NCI-H1930 (cell line): ENCODE data around the gene SDK1.
"Not testable (repeated sequence)": the region's sequence is repeated elsewhere in the genome, so short reads cannot be mapped to it uniquely, and the experiment has no call there.

Experiments
- DNase-seq, 2 experiments: peaks; one replicate each; lab custom pipeline; 2025; lab: John Stamatoyannopoulos, UW

The SDK1 gene

DNA sequence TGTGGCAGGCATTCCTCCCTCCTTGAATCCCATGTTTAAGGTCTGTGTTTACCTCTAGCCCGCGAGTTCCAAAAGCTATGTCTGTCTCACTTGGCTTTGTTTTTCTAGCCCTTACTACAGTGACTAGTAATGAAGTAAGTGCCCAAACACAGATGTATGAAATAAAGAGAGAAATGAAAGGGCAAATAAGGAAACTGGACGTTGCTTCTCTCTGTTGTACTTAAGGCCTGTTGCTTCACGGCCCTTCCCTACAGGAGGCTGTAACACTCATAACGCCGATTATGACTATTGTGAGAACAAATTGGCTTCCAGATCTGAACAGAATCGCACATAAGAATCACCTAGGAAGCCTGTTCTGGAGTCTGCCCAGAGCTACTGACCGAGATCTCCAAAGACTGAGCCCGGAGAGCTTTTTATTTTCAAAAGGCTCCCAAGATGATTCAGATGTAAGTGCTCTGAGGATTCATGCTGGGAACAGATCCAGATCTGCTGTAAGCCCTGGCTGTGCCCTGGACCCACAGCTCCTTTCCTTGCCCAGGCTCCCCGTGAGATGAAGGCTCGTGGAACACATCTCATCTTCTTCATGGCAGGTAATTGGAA lies 432.6 kb downstream of the SDK1 start:
- DNase-seq: no peak

DNA sequence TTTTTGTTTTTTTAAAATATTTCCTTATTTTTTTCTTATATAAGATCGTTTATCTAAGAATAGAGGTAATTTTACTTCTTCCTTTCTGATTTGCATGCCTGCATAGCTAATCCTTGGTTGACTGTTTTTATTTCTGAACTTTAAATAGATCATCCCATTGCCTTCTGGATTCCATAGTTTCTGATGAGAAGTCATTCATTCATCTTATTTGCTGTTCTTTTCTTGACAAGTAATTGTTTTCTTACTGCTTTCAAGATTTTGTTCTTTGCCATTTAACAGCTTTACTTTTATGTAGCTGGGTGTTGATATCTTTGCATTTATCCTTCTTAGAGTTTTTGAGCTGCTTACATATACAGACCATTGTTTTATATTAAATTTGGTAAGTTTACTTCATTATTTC lies 437.9 kb downstream of the SDK1 start:
- no peak for DNase-seq

GRCh38 chr7:3739983-3740382 lies 438.9 kb downstream of the SDK1 start:
- no peak for DNase-seq

DNA sequence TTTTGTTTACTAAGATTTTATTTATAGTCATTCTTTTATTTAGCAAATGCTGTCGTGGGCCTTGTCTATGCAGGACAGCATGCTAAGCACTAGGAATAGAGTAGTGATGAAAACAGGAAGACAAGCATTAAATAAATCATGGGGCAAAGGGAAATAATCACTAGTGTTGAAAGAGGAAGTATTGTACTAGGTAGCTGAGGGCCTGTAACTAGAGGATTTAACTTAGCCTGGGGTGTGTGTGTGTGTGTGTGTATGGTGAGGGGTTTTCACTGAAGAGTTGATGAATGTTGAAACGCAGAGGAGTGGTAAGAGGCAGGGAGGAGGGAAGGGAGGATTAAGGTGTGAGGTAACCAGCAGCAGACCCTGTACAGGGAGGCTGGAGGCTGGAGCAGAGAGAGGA lies 446.4 kb downstream of the SDK1 start:
- no peak for DNase-seq

DNA sequence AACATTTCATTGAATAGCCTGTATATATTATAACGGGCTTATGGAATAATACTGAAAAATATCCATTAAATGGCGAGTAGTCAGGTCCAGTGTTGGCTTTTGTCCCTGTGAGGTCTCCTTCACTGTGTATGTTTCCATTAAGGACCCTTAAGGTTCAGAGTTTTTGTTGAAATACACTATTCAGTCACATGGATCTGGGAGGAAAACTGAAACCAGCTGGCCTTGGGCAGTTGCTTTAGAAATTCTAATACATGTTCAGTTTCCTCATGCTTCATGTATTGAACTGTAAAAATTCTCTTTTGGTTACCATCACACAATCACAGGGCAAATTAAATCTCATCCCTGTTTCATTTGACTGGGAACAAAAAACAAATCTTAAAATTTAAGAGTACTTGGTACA lies 447.3 kb downstream of the SDK1 start:
- DNase-seq: no peak

GRCh38 chr7:3753868-3754267 lies 452.8 kb downstream of the SDK1 start:
- DNase-seq: no peak

GRCh38 chr7:3754493-3755341 lies 453.7 kb downstream of the SDK1 start:
- DNase-seq: no peak

GRCh38 chr7:3755778-3756453 lies 454.9 kb downstream of the SDK1 start:
- DNase-seq: not testable (repeated sequence)

- DNase-seq: no peak
Measured at GRCh38 chr7:3757059-3757458, 456.0 kb downstream of the SDK1 start.

- no peak for DNase-seq
Measured at GRCh38 chr7:3760651-3761050, 459.6 kb downstream of the SDK1 start.

GRCh38 chr7:3762146-3762831 lies 461.2 kb downstream of the SDK1 start:
- no peak for DNase-seq

DNA sequence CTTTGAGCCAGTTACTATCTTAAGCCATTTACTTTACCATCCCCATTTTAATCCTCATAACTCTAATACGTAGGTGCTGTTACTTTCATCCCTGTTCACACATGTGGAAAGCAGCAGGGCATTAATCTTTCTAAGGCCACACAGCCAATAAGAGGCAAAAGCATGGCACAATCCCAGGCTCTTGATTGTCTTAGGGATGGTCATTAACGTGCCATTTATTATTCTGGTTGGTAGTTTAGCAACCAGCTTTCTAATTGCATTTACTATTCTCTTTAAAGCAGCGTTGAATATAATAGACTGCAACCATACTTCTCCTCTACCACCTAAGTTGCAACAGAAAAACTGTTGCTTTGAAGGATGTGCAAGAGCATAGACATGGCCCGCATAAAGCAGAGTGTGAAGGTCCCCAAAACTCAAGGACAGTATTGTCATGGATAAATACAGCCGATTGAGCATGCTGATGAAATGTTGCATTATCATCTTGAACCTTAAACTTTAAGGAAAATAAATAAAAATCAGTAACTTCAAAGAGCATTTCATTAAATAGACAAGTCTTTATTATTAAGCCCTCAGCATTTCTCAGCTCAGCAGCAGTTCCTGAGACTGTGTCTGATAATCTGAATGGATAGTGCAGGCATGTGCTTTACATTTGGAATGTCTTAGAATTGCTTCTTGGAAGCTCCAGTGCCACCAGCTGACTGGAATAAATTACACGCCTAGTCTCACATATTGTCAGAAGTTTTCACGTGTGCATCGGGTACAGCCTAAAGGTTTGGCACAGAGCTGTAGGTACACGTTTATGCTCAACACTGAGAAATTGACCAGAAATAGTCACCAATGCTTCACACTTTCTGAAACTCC lies 467.1 kb downstream of the SDK1 start:
- no peak for DNase-seq

GRCh38 chr7:3771906-3772305 lies 470.9 kb downstream of the SDK1 start:
- no peak for DNase-seq

GRCh38 chr7:3778345-3778744 lies 477.3 kb downstream of the SDK1 start:
- DNase-seq: no peak

- DNase-seq: no peak
Measured at GRCh38 chr7:3780016-3780415, 479.0 kb downstream of the SDK1 start.

- no peak for DNase-seq
Measured at GRCh38 chr7:3780525-3780924, 479.5 kb downstream of the SDK1 start.

- no peak for DNase-seq
Measured at GRCh38 chr7:3781607-3782006, 480.6 kb downstream of the SDK1 start.

DNA sequence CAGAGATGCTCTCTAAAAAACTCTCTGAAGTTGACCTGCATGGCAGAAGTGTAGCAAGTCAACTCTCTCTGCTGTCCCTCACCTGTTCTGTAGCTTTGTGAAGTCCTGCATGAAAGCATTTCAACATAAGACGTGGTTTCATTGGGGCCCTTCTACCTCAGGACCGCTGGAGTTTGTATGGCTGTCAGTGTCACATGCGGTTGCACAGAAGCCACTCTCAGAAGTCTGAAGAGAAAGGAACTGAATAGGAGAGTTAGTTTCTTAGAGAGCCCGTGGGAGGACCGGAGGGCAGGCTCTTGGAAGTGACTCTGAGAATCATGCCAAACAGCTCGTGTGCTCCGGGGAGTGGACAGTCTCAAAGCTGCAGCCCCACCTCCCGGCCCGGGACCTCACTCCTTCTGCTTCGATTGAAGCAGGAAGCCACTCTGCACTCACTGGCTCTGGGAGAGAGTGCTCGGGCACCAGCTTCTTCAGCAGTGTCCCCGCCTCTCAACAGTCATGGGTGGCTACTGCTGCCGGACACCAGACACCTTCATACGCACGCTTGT lies 486.7 kb downstream of the SDK1 start:
- DNase-seq: no peak

- no peak for DNase-seq
Measured at GRCh38 chr7:3790803-3791202, 489.8 kb downstream of the SDK1 start.

DNA sequence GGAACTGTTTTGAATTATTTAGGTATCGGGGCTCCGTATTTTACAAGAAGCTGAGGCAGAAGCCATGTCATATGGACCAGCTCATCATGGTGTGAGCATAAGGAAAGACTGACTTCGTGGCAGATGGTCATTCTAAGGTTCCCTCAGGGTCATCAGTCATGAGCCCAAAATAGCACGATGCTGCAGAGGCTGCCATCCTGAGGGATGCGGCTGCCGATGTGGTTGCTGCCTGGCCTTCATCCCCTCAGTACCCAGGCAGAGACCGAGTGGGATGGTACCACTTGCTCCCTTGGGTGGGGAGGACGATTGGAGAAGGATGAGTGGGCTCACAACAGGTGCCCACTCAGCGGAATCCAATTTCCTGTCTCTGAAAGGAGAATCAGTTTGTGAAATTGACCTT lies 490.3 kb downstream of the SDK1 start:
- DNase-seq: no peak

GRCh38 chr7:3795141-3795540 lies 494.1 kb downstream of the SDK1 start:
- no peak for DNase-seq
